ENCODE results near the gene NINL. TPM values are rescaled to one million over a fixed set of nuclear protein-coding genes. Genes with fewer than 3 reads are reported as not detected.
A peak's percentile ranks its signal among the peaks of the same experiment; 100 is the strongest.
"Not testable (repeated sequence)": the region's sequence is repeated elsewhere in the genome, so short reads cannot be mapped to it uniquely, and the experiment has no call there.

Gene NINL
- 10 to 100 TPM; 20.3 to 35.6 TPM for total RNA-seq

DNA sequence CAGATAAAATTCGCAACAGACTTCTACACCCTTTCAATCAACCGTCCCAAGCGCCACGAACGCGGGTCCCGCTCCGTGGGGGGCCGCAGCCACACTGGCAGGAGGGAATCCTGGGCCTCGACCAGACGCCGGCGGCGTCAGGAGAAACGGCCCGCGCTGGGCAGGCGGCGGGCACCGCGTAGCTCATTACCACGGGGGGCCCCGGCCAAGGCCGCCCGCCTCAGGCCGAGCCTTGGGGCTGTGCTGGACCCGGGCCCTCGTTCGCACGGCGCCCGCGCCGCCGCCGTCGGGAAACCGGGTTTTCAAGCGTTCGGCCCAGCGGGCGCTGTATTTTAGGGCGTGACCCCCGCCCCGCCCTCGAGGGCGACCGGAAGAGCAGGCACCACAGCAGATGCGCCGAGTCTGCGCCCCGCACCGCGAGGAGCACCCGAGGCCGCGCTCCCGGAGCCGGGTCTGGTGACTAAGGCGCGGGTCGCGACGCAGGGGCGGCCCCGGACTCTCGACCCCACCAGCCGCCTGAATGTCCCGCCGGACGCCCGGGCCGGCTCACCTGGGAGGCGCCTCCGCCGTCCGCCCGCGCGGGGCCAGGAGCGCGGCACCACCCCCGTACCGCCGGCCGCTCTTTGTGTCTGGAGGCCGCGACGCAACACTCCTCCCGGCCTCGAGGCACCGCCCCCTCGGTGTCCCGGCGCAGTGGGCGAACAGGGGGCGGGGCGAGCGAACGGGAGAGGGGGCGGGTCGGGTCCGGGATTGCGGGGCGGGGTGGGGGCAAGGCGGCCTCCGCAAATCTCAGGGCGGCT, at the start of gene NINL:
NINL (minus strand) TSS at position 627 of the 800 bp plus-strand sequence. CDS start 58,944 bp downstream, outside the sequence.
- TF ChIP-seq, protein P1, sequence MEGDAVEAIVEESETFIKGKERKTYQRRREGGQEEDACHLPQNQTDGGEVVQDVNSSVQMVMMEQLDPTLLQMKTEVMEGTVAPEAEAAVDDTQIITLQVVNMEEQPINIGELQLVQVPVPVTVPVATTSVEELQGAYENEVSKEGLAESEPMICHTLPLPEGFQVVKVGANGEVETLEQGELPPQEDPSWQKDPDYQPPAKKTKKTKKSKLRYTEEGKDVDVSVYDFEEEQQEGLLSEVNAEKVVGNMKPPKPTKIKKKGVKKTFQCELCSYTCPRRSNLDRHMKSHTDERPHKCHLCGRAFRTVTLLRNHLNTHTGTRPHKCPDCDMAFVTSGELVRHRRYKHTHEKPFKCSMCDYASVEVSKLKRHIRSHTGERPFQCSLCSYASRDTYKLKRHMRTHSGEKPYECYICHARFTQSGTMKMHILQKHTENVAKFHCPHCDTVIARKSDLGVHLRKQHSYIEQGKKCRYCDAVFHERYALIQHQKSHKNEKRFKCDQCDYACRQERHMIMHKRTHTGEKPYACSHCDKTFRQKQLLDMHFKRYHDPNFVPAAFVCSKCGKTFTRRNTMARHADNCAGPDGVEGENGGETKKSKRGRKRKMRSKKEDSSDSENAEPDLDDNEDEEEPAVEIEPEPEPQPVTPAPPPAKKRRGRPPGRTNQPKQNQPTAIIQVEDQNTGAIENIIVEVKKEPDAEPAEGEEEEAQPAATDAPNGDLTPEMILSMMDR (IDR thresholded peaks at IDR 0.05) = no peak
- DNase-seq (ENCODE audit: low spot score) = no peak
- peak within 1 kb of the TSS in 1 of 2 donors; percentile 62 for H3K27ac ChIP-seq

DNA sequence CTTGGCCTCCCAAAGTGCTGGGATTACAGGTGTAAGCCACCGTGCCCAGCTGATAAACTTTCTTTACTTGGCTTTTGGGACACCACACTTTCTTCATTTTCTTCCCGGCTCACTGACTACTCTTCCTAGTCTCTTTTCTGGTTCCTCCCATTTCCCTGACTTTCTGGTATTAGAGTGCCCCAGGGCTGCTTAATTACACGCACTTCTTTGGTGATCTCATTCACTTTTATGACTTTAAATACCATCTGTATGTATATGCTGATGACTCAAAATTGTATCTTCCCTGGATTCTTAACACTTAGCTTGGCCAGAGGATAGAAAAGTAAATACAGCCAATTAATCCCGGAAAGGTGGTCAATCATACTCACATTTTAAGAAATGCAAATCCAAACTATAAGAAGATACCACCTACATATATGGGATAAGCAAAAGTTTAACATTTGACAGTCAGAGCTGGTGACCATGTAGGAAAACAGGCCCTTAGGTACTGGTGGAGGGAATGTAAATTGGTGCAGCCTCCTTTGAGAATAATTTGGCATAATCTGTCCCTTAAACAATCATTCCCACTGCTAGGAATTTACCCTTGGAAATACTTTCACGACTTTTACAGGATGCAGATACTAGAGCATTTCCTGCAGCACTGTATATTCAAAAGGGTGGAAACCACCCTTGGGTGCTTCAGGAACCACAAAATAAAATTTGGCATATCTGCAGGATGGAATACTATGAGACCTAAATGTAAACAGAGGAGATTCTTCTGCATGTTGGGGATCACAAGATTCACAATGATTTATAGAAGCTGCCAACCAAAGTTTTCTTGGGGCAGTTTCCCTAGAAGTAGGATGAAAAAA, 47.8 kb upstream of the NINL start:
- no peak for DNase-seq (ENCODE audit: low spot score)
- ATAC-seq (ENCODE audit: insufficient number of reproducible peaks, low FRiP score, low read depth) = no peak
- no peak overlapping the region for H3K27ac ChIP-seq

More for the DNA sequence above, at the start of gene NINL:
- Histone ChIP-seq H3K36me3 (no peaks in the 10 kb centered on the region), H3K9me3 (no peaks in the 10 kb centered on the region), H3K4me1 (ENCODE audit: control insufficient read depth in 1 of 2, low read depth in 2 of 2) (peaks cover 5 to 14% of the 10 kb centered on the region in 2 donors), H3K27me3 (replicated peaks; ENCODE audit: insufficient read depth) (no peaks in the 10 kb centered on the region), H3K4me3 (peak within 1 kb of the TSS; percentile 91)
- peak; percentile 58 for ATAC-seq (ENCODE audit: insufficient number of reproducible peaks, low FRiP score, low read depth)

DNA sequence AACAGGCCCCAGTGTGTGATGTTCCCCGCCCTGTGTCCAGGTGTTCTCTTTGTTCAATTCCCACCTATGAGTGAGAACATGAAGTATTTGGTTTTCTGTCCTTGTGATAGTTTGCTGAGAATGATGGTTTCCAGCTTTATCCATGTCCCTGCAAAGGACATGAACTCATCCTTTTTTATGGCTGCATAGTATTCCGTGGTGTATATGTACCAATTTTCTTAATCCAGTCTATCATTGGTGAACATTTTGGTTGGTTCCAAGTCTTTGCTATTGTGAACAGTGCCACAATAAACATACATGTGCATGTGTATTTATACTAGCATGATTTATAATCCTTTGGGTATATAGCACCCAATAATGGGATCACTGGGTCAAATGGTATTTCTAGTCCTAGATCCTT, 45.3 kb upstream of the NINL start:
- not testable (repeated sequence) for ATAC-seq (ENCODE audit: insufficient number of reproducible peaks, low FRiP score, low read depth); H3K4me1 ChIP-seq (ENCODE audit: control insufficient read depth in 1 of 2, low read depth in 2 of 2); H3K27ac ChIP-seq; H3K36me3 ChIP-seq; DNase-seq (ENCODE audit: low spot score); H3K4me3 ChIP-seq; H3K27me3 ChIP-seq (replicated peaks; ENCODE audit: insufficient read depth); H3K9me3 ChIP-seq

More for the DNA sequence above, 47.8 kb upstream of the NINL start:
- Histone ChIP-seq H3K36me3 (no peaks in the 10 kb centered on the region), H3K4me1 (ENCODE audit: control insufficient read depth in 1 of 2, low read depth in 2 of 2) (no peaks in the 10 kb centered on the region), H3K9me3 (no peaks in the 10 kb centered on the region), H3K27me3 (replicated peaks; ENCODE audit: insufficient read depth) (no peaks in the 10 kb centered on the region), H3K4me3 (no peak overlapping the region)
- TF ChIP-seq, protein P1 (IDR thresholded peaks at IDR 0.05) = no peak

DNA sequence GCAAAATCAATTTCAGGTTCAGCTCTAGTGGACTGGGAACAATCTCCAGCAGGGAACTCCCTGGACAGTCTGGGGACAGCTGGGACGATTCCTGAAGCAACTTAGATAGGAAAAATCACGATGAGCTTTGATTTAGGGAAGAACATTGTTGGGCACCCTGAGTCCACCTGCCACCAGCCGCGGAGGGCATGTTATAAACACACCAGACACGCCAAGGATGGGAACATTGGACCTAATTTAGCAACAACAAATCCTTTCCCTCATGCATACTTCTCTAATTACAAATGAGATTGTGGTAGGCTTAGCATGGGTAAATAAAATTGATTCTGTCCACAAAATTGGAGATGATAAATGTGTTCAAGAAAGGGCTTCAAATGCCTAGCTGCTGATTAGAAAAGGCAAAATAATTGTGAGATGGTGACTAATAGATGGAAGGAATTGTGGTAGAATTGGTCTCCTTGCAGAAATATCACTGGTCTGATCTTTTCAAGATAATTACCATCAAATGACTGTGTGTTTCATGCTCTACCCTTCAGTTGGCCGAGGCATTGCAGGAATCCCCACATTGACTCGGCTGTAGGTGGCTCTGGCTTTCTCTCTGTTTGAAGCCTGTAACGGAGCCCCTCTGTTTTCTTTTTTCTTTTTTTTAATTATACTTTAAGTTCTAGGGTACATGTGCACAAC, 44.6 kb upstream of the NINL start:
- H3K9me3 ChIP-seq = no peaks in the 10 kb centered on the region
- TF ChIP-seq, protein P1 (IDR thresholded peaks at IDR 0.05) = no peak
- no peak for DNase-seq (ENCODE audit: low spot score)

DNA sequence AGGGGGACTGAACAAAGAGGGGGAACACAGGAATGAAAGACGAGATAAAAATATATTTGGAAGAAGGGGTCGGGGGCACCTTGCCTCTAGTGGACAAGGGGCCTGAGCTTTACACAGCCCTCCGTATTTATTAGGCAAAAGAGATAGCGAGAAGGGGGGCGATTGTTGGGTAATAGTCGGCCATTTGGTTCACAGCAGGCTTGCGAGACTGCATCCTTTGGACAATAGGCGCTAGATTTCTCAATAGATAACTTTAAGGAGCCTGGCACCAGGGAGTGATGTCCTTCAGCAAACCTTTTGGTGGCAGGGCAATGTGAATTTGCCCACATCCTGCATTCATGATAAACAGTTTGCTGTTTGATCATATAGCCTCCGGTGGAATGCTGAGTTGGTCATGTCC, 41.4 kb upstream of the NINL start:
- no peaks in the 10 kb centered on the region for H3K36me3 ChIP-seq
- no peaks in the 10 kb centered on the region for H3K27me3 ChIP-seq (replicated peaks; ENCODE audit: insufficient read depth)
- peaks cover 6 to 19% of the 10 kb centered on the region in 2 donors for H3K4me1 ChIP-seq (ENCODE audit: control insufficient read depth in 1 of 2, low read depth in 2 of 2)
- no peaks in the 10 kb centered on the region for H3K9me3 ChIP-seq
- DNase-seq (ENCODE audit: low spot score) = no peak
- no peak for ATAC-seq (ENCODE audit: insufficient number of reproducible peaks, low FRiP score, low read depth)
- H3K4me3 ChIP-seq = no peak overlapping the region
- TF ChIP-seq, protein P1 (IDR thresholded peaks at IDR 0.05) = no peak
- H3K27ac ChIP-seq = no peak overlapping the region

More for the DNA sequence above, 44.6 kb upstream of the NINL start:
- Histone ChIP-seq H3K4me3 (no peak overlapping the region), H3K27ac (no peak overlapping the region), H3K4me1 (ENCODE audit: control insufficient read depth in 1 of 2, low read depth in 2 of 2) (peaks cover 0 to 2% of the 10 kb centered on the region in 2 donors), H3K36me3 (no peaks in the 10 kb centered on the region), H3K27me3 (replicated peaks; ENCODE audit: insufficient read depth) (no peaks in the 10 kb centered on the region)
- ATAC-seq (ENCODE audit: insufficient number of reproducible peaks, low FRiP score, low read depth) = no peak

Measured in thoracic aorta (tissue), 2 donors.